ENCODE results near the gene ANAPC5.
"Not testable (repeated sequence)": the region's sequence is repeated elsewhere in the genome, so short reads cannot be mapped to it uniquely, and the experiment has no call there.

Gene ANAPC5

DNA sequence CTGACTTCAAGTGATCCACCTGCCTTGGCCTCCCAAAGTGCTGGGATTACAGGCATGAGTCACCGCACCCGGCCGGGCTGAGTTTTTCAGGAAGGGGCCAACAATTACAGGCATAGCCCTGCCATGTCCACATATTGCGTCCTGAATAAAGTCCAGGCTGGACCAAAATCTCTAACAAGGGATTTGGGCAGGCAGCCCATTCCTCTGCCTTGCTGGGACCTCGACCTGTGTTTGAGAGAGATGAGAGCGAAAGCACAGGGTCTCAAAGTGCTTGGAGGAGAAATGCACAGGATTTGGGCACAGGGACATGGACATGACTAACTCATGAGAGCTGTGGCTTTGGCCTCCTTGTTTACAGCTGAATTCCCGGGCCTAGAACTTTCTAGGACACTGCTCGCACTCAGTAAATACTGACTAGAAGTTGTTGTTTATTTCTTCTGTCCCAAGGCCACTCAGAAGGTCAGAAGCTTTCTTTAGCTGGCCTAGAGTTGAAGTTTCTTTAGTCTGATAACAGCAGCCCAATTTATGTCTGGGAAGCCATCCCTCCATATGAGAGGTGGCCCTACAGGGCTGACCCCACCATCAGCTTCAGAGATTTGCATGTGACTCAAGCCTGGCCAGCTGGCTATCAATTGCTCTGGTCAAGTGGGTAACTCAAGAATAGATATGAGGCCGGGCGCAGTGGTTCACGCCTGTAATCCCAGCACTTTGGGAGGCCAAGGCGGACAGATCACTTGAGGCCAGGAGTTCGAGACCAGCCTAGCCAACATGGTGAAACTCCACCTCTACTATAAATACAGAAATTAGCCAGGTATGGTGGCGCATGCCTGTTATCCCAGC lies 67.4 kb downstream of the ANAPC5 start:
- DNase-seq (ENCODE audit: low read depth), result no peak
- TF ChIP-seq, protein P1, sequence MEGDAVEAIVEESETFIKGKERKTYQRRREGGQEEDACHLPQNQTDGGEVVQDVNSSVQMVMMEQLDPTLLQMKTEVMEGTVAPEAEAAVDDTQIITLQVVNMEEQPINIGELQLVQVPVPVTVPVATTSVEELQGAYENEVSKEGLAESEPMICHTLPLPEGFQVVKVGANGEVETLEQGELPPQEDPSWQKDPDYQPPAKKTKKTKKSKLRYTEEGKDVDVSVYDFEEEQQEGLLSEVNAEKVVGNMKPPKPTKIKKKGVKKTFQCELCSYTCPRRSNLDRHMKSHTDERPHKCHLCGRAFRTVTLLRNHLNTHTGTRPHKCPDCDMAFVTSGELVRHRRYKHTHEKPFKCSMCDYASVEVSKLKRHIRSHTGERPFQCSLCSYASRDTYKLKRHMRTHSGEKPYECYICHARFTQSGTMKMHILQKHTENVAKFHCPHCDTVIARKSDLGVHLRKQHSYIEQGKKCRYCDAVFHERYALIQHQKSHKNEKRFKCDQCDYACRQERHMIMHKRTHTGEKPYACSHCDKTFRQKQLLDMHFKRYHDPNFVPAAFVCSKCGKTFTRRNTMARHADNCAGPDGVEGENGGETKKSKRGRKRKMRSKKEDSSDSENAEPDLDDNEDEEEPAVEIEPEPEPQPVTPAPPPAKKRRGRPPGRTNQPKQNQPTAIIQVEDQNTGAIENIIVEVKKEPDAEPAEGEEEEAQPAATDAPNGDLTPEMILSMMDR (IDR thresholded peaks at IDR 0.05; ENCODE audit: control insufficient read depth, extremely low read depth, insufficient read depth), result no peak

DNA sequence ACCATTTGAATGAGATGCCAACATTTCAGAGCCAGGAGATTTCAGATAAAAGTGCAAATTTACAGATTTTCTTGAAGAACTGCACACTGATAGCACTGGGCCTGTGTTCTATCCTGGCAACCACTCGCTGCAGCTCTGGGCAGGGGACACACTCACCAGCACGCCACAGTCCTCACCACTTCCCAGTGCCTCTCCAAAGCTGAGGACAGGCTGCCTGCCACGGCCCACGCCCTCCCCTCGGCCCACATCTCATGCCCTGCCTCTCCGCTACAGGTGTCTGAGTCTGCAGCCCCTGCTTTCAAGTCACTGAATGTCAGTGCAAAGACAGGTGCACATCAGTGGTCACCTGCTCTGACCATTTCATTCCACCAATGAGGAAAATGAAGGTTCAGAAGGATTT lies 68.4 kb downstream of the ANAPC5 start:
- DNase-seq (ENCODE audit: low read depth), result no peak
- no peak overlapping the region for H3K4me3 ChIP-seq (ENCODE audit: low read depth, low read length)
- TF ChIP-seq, protein P1 (IDR thresholded peaks at IDR 0.05; ENCODE audit: control insufficient read depth, extremely low read depth, insufficient read depth), result no peak

More for the DNA sequence above, 67.4 kb downstream of the ANAPC5 start:
- no peak overlapping the region for H3K4me3 ChIP-seq (ENCODE audit: low read depth, low read length)

DNA sequence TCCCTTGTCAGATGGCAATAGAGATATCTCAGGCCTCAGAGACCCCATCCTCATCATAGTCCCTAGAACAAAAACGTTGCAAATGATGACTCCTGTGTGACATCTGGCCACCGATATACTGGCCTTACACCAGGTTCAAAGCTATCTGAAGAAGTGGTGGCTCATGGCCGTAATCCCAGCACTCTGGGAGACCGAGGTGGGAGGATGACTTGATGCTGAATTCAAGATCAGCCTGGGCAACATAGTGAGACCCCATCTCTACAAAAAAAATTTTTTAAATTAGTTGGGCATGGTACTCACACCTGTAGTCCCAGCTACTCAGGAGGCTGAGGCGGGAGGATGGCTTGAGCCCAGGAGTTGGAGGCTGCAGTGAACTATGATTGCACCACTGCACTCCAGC lies 68.8 kb downstream of the ANAPC5 start:
- no peak for DNase-seq (ENCODE audit: low read depth)
- H3K4me3 ChIP-seq (ENCODE audit: low read depth, low read length), result no peak overlapping the region
- TF ChIP-seq, protein P1 (IDR thresholded peaks at IDR 0.05; ENCODE audit: control insufficient read depth, extremely low read depth, insufficient read depth), result no peak

DNA sequence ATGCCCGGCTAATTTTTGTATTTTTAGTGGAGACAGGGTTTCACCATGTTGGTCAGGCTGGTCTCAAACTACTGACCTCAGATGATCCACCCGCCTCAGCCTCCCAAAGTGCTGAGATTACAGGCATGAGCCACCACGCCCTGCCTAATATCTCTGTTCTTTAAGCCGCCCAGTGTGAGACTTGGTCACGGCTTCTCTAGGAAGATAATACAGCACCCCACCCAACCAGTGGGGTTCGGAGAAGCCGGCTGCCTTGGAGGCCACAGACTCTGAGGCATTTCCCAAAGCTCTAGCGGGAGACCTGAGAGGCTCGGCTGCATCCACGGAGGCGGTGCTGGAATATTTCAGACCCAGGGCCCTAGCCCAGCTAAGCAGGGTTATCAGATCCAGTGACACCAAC lies 69.3 kb downstream of the ANAPC5 start:
- not testable (repeated sequence) for H3K4me3 ChIP-seq (ENCODE audit: low read depth, low read length); DNase-seq (ENCODE audit: low read depth)

DNA sequence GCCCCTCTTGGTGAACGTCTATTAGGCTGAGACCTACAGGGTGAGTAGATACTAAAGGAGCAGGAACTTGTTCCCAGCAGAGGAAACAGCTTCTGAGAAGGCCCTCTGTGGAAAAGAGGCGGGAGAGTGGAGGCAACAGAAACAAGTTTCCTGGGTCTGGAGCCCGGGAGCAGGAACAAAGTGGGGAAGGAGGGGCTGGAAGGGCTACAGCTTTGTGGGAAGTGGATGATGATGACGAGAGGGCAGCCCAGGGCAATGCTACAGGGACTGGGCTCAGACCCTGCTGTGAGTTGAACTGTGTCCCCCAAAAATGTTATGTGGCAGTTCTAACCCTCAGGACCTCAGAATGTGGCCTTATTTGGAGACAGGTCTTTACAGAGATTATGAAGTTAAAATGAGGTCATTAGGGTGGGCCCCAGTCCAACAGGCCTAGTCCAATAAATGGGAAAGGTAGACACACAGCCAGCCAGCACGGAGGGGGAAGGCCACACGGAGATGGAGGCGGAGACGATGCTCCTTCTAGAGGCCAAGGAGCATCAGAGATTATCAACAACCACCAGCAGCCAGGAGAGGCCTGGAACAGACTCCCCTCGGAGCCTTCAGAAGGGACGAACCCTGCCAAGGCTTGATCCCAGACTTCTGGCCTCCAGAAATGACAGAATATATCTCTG lies 70.0 kb downstream of the ANAPC5 start:
- H3K4me3 ChIP-seq (ENCODE audit: low read depth, low read length), result no peak overlapping the region
- no peak for DNase-seq (ENCODE audit: low read depth)
- TF ChIP-seq, protein P1 (IDR thresholded peaks at IDR 0.05; ENCODE audit: control insufficient read depth, extremely low read depth, insufficient read depth), result no peak

DNA sequence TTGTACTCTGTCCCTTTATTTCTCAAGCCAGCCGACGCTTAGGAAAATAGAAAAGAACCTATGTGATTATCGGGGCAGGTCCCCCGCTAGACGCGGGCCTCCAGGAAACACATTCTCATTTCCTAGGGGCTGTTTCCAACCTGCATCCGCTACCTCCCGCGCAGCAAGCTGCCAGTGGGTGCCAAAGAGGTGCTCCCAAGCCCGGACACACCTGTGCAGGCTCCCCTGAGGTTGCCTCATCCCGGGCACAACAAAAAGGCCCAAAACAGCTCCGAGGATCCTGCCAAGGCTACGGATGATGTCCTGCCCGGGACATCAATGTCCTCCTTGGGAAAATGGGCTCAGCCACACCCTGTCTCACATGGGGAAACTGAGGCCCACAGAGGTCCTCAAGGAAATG lies 71.1 kb downstream of the ANAPC5 start:
- not testable (repeated sequence) for H3K4me3 ChIP-seq (ENCODE audit: low read depth, low read length); DNase-seq (ENCODE audit: low read depth)

DNA sequence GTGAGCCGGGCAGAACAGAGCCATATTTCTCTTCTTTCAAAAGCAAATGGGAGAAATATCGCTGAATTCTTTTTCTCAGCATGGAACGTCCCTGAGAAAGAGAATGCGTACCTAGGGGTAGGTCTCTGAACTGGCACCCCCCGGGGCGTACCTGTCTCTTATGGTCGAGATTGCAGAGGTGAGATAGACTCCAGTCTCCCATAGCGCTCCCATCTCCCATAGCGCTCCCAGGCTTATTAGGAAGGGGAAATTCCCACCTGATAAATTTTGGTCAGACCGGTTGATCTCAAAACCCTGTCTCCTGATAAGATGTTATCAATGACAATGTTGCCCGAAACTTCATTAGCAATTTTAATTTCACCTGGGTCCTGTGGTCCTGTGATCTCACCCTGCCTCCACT lies 71.7 kb downstream of the ANAPC5 start:
- H3K4me3 ChIP-seq (ENCODE audit: low read depth, low read length); DNase-seq (ENCODE audit: low read depth): not testable (repeated sequence)

DNA sequence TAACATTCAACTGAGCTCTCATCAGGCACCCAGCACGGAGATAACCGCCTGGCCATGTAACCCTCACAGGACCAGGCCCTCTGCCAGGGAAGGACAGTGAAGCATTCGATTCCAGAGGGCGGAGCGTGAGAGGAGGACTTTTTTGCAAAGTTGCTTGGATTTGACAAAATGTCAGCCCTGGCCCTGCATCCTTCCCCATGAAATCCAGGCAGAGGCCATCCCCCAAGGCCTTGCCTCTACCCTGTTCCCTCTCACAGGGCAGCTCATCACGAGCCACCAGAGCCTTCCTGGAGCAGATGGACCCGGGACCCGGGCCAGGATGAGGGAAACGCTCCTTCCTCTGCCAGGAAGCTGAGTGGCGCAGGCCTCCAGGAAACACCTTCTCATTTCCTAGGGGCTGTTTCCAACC lies 72.7 kb downstream of the ANAPC5 start:
- TF ChIP-seq, protein P1 (IDR thresholded peaks at IDR 0.05; ENCODE audit: control insufficient read depth, extremely low read depth, insufficient read depth), result no peak
- no peak overlapping the region for H3K4me3 ChIP-seq (ENCODE audit: low read depth, low read length)
- no peak for DNase-seq (ENCODE audit: low read depth)

Measured in LNCaP clone FGC (cell line).